ENCODE data around the gene NDUFC2. TPM values are rescaled to one million over a fixed set of nuclear protein-coding genes. Genes with fewer than 3 reads are reported as not detected.

Gene NDUFC2
- total and polyA plus RNA-seq, 2 donors (not counting 1 experiment from before 2014, with no cell fraction given), result 49.0 to 65.0 TPM

- CTCF ChIA-PET, result no interaction called here
- Histone ChIP-seq H3K9ac (ENCODE audit: low read length) (no peak overlapping the region), H3K27me3 (replicated peaks in 1 of 4; ENCODE audit: control extremely low read depth in 1 of 4, control insufficient read depth in 3 of 4, insufficient read depth in 4 of 4, low read length in 3 of 4) (no peaks in the 10 kb centered on the region), H4K20me1 (ENCODE audit: control insufficient read depth, insufficient read depth, low read length, poor library complexity, severe bottlenecking) (no peaks in the 10 kb centered on the region), H3K4me3 (ENCODE audit: control extremely low read depth in 1 of 5, extremely low read depth in 1 of 5, insufficient read depth in 1 of 5, low read depth in 2 of 5, low read length in 4 of 5) (no peak overlapping the region), H3K27ac (ENCODE audit: low read length in 2 of 2) (no peak overlapping the region), H2AFZ (ENCODE audit: insufficient read depth, low read depth, low read length, poor library complexity, severe bottlenecking) (no peak overlapping the region), H3K79me2 (ENCODE audit: control insufficient read depth, insufficient read depth, low read length) (no peaks in the 10 kb centered on the region), H3K9me3 (ENCODE audit: control extremely low read depth in 1 of 3, control insufficient read depth in 2 of 3, insufficient read depth in 1 of 3, low read length in 2 of 3) (no peaks in the 10 kb centered on the region), H3K4me2 (replicated peaks; ENCODE audit: low read depth, low read length, poor library complexity, severe bottlenecking) (no peak overlapping the region), H3K4me1 (ENCODE audit: control insufficient read depth in 2 of 2, insufficient read depth in 2 of 2, low read length in 2 of 2) (no peaks in the 10 kb centered on the region), H3K36me3 (replicated peaks in 1 of 2; ENCODE audit: control extremely low read depth in 1 of 2, control insufficient read depth in 1 of 2, extremely low read depth in 1 of 2, insufficient read depth in 2 of 2, low read length in 1 of 2) (no peaks in the 10 kb centered on the region)
- H3K27ac Mint-ChIP-seq, result no peak overlapping the region
- POLR2A ChIA-PET, result interaction anchor here (0.5 kb wide), 1 partner anchor 131 kb away, joined by 3 read pairs; the partner anchor contains the start of gene KCTD21
- H3K4me3 Mint-ChIP-seq, result no peak overlapping the region
- no peaks in the 10 kb centered on the region for H3K4me1 Mint-ChIP-seq
- DNase-seq, result no peak
- WGBS (ENCODE audit: insufficient coverage), result 86% methylated on average over 9 of the region's 10 CpGs
- no peaks in the 10 kb centered on the region for H3K9me3 Mint-ChIP-seq (ENCODE audit: insufficient read depth)
- no peaks in the 10 kb centered on the region for H3K27me3 Mint-ChIP-seq
- intact Hi-C loops (cut with micrococcal nuclease), result no loop called here
- TF ChIP-seq EZH2 (IDR thresholded peaks at IDR 0.05; ENCODE audit: borderline replicate concordance, insufficient read depth, low read depth, low read length, poor library complexity, severe bottlenecking), result no peak
- TF ChIP-seq CTCF (IDR thresholded peaks at IDR 0.05), result no peak
- ATAC-seq (ENCODE audit: low read depth), result no peak
Observed at GRCh38 chr11:78057462-78058055, 22.1 kb downstream of the NDUFC2 start.

- Histone ChIP-seq H3K4me2 (replicated peaks; ENCODE audit: low read depth, low read length, poor library complexity, severe bottlenecking) (no peak overlapping the region), H3K27me3 (replicated peaks in 1 of 4; ENCODE audit: control extremely low read depth in 1 of 4, control insufficient read depth in 3 of 4, insufficient read depth in 4 of 4, low read length in 3 of 4) (no peaks in the 10 kb centered on the region), H3K27ac (ENCODE audit: low read length in 2 of 2) (no peak overlapping the region), H3K9ac (ENCODE audit: low read length) (no peak overlapping the region), H3K4me3 (ENCODE audit: control extremely low read depth in 1 of 5, extremely low read depth in 1 of 5, insufficient read depth in 1 of 5, low read depth in 2 of 5, low read length in 4 of 5) (no peak overlapping the region), H2AFZ (ENCODE audit: insufficient read depth, low read depth, low read length, poor library complexity, severe bottlenecking) (no peak overlapping the region), H3K9me3 (ENCODE audit: control extremely low read depth in 1 of 3, control insufficient read depth in 2 of 3, insufficient read depth in 1 of 3, low read length in 2 of 3) (no peaks in the 10 kb centered on the region), H3K79me2 (ENCODE audit: control insufficient read depth, insufficient read depth, low read length) (no peaks in the 10 kb centered on the region), H3K4me1 (ENCODE audit: control insufficient read depth in 2 of 2, insufficient read depth in 2 of 2, low read length in 2 of 2) (no peaks in the 10 kb centered on the region), H4K20me1 (ENCODE audit: control insufficient read depth, insufficient read depth, low read length, poor library complexity, severe bottlenecking) (no peaks in the 10 kb centered on the region), H3K36me3 (replicated peaks in 1 of 2; ENCODE audit: control extremely low read depth in 1 of 2, control insufficient read depth in 1 of 2, extremely low read depth in 1 of 2, insufficient read depth in 2 of 2, low read length in 1 of 2) (no peaks in the 10 kb centered on the region)
- ChIA-PET POLR2A (no interaction called here), CTCF (no interaction called here)
- 80% methylated on average over 1 of the region's 3 CpGs for WGBS (ENCODE audit: insufficient coverage)
- no peak for DNase-seq
- intact Hi-C loops (cut with micrococcal nuclease), result no loop called here
- Mint-ChIP-seq H3K27ac (no peak overlapping the region), H3K9me3 (ENCODE audit: insufficient read depth) (no peaks in the 10 kb centered on the region), H3K4me1 (no peaks in the 10 kb centered on the region), H3K4me3 (no peak overlapping the region), H3K27me3 (no peaks in the 10 kb centered on the region)
- TF ChIP-seq CTCF (IDR thresholded peaks at IDR 0.05) (no peak), EZH2 (IDR thresholded peaks at IDR 0.05; ENCODE audit: borderline replicate concordance, insufficient read depth, low read depth, low read length, poor library complexity, severe bottlenecking) (no peak)
- ATAC-seq (ENCODE audit: low read depth), result no peak
Observed at GRCh38 chr11:78056093-78056492, 23.6 kb downstream of the NDUFC2 start.

Measured in B cell (primary cell).